Loucy (cell line): ENCODE results near the gene MRFAP1L1.

ENCODE experiments used
- H2AFZ ChIP-seq: fragments of 200-600 bp; sonication (generic); 2 replicates; pipeline ENCODE4 v1.6.0; 2016; ENCODE audit warnings: antibody characterized with exemption, mild to moderate bottlenecking, low read length, moderate library complexity
- H3F3A ChIP-seq: fragments of 200-600 bp; 2 replicates; pipeline ENCODE4 v1.6.0; 2016; ENCODE audit warnings: antibody characterized with exemption, low read depth, mild to moderate bottlenecking
- H3K27me3 ChIP-seq: fragments of 200-600 bp; sonication (generic); 2 replicates; pipeline ENCODE4 v1.6.1; 2014; ENCODE audit warnings: low read length, mild to moderate bottlenecking; ENCODE audit not compliant: insufficient read depth, poor library complexity, severe bottlenecking
- H3K36me3 ChIP-seq: fragments of 200-600 bp; sonication (generic); 2 replicates; pipeline ENCODE4 v1.6.1; 2016; ENCODE audit warnings: low read length; ENCODE audit not compliant: insufficient read depth
- H3K4me1 ChIP-seq: fragments of 200-600 bp; sonication (generic); 2 replicates; pipeline ENCODE4 v1.5.1; 2014; ENCODE audit warnings: low read length, mild to moderate bottlenecking; ENCODE audit not compliant: insufficient read depth, poor library complexity, severe bottlenecking
- H3K4me2 ChIP-seq: fragments of 200-600 bp; sonication (generic); 2 replicates; pipeline ENCODE4 v1.6.0; 2014; ENCODE audit warnings: antibody characterized with exemption, low read length, low read depth, mild to moderate bottlenecking; ENCODE audit not compliant: poor library complexity, severe bottlenecking
- H3K4me3 ChIP-seq: fragments of 200-600 bp; sonication (generic); 2 replicates; pipeline ENCODE4 v1.5.1; 2014; ENCODE audit warnings: low read length, mild to moderate bottlenecking, mixed read lengths; ENCODE audit not compliant: poor library complexity, severe bottlenecking
- H3K79me2 ChIP-seq: fragments of 200-600 bp; sonication (generic); 2 replicates; pipeline ENCODE4 v1.6.1; 2014; ENCODE audit warnings: low read length; ENCODE audit not compliant: insufficient read depth
- H3K9ac ChIP-seq: fragments of 200-600 bp; sonication (generic); 2 replicates; pipeline ENCODE4 v1.6.0; 2014; ENCODE audit warnings: mild to moderate bottlenecking, low read depth, low read length, moderate library complexity; ENCODE audit not compliant: poor library complexity, severe bottlenecking
- H3K9me2 ChIP-seq: fragments of 200-600 bp; sonication (generic); replicated peaks from 2 replicates; pipeline ENCODE4 v1.6.1; 2016; ENCODE audit warnings: low read depth, low read length, mixed read lengths
- H3K9me3 ChIP-seq: fragments of 200-600 bp; sonication (generic); 2 replicates; pipeline ENCODE4 v1.6.1; 2014; ENCODE audit warnings: mild to moderate bottlenecking, antibody characterized with exemption, low read length, low read depth; ENCODE audit not compliant: insufficient read depth
- H4K20me1 ChIP-seq: fragments of 200-600 bp; sonication (generic); 2 replicates; pipeline ENCODE4 v1.6.0; 2014; ENCODE audit warnings: antibody characterized with exemption, low read length, mild to moderate bottlenecking; ENCODE audit not compliant: insufficient read depth, poor library complexity, severe bottlenecking
- EZH2phosphoT487 ChIP-seq: fragments of 200-600 bp; IDR thresholded peaks from 2 replicates; pipeline ENCODE4 v1.6.1; 2018; ENCODE audit warnings: antibody characterized with exemption, mild to moderate bottlenecking, moderate library complexity, borderline replicate concordance
- TF ChIP-seq, protein P1 (sequence below): fragments of 200-600 bp; sonication (generic); conservative IDR thresholded peaks from 2 replicates; pipeline ENCODE4 v1.5.1; 2014; ENCODE audit warnings: mild to moderate bottlenecking, antibody characterized with exemption, low read length

The MRFAP1L1 gene

DNA sequence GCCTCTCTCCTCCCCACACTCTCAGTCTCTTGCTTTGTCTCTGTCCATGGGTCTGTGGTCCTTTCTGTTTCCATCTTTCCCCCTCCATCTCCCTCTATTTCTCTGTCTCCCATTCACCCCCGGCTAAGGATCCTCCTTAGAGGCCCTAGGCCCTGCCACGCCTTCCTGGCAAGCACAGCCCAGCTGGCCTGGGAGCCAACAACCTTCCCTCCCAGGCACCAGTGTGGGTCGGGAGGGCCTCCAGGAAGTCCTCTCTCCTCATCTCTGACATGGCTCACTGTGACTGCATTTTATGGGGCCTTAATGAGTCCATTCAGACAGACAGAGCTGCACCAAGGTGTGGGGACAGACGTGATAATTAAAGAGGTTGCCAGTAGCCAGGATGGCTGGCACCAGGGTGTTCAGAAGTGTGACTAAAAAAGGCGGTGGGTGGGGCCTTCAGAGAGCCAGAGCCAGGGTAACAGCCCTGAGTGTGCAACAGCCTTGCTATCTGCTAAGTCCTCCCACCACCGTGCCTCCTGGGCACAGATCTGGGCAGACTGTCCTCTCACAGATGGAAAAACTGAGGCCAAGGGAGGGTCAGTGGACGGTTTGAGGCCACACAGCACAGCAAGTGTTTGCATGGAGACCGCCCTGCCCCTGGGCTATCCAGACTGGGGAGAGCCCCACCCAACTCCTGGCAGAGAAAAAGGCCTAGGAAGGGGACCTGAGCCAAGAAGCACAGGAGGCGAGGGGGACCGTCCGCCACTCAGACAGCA, 37.8 kb upstream of the MRFAP1L1 start:
- TF ChIP-seq EZH2phosphoT487, result no peak
- TF ChIP-seq, protein P1, sequence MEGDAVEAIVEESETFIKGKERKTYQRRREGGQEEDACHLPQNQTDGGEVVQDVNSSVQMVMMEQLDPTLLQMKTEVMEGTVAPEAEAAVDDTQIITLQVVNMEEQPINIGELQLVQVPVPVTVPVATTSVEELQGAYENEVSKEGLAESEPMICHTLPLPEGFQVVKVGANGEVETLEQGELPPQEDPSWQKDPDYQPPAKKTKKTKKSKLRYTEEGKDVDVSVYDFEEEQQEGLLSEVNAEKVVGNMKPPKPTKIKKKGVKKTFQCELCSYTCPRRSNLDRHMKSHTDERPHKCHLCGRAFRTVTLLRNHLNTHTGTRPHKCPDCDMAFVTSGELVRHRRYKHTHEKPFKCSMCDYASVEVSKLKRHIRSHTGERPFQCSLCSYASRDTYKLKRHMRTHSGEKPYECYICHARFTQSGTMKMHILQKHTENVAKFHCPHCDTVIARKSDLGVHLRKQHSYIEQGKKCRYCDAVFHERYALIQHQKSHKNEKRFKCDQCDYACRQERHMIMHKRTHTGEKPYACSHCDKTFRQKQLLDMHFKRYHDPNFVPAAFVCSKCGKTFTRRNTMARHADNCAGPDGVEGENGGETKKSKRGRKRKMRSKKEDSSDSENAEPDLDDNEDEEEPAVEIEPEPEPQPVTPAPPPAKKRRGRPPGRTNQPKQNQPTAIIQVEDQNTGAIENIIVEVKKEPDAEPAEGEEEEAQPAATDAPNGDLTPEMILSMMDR, result no peak
- Histone ChIP-seq H3K36me3 (no peaks in the 10 kb centered on the region), H3K9ac (no peak overlapping the region), H3K79me2 (no peaks in the 10 kb centered on the region), H3K27me3 (no peaks in the 10 kb centered on the region), H3K9me2 (no peaks in the 10 kb centered on the region), H3F3A (no peaks in the 10 kb centered on the region), H2AFZ (peak overlapping the region; percentile 89), H4K20me1 (no peaks in the 10 kb centered on the region), H3K4me2 (no peak overlapping the region), H3K9me3 (no peaks in the 10 kb centered on the region), H3K4me3 (no peak overlapping the region), H3K4me1 (no peaks in the 10 kb centered on the region)

DNA sequence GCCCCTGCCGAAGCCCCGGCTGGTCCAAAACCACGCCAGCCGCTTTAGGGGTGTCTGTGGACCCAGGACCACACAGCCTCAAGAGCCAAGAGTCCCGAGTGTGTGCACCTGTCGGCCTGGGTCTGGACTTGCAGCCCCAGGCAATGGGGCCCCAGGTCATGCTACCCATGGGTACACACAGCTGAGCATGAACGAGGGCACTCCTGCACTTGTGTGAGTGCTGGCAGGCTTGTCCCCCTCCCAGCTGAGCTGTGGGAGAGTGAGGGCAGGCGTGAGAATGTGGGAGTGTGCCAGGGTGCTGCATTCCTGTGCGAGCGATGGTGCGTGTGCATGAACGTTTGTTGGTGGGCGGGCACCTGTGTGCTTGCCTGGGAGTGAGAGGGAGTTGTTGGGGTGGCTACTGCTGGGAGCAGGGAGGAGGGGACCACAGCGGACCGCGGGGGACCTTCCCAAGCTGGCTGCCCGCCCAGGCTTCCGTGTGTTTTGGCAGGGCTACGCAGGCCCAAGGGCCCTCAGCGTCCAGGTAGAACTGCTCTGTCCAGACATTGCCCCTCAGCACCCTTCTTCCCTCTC, 37.1 kb upstream of the MRFAP1L1 start:
- Histone ChIP-seq H3K4me3 (no peak overlapping the region), H3K9me2 (no peaks in the 10 kb centered on the region), H3F3A (no peaks in the 10 kb centered on the region), H3K9me3 (no peaks in the 10 kb centered on the region), H3K27me3 (no peaks in the 10 kb centered on the region), H3K36me3 (no peaks in the 10 kb centered on the region), H3K4me1 (no peaks in the 10 kb centered on the region), H3K79me2 (no peaks in the 10 kb centered on the region), H4K20me1 (no peaks in the 10 kb centered on the region), H3K4me2 (no peak overlapping the region), H2AFZ (no peak overlapping the region), H3K9ac (no peak overlapping the region)
- no peak for TF ChIP-seq EZH2phosphoT487
- TF ChIP-seq, protein P1, result no peak

DNA sequence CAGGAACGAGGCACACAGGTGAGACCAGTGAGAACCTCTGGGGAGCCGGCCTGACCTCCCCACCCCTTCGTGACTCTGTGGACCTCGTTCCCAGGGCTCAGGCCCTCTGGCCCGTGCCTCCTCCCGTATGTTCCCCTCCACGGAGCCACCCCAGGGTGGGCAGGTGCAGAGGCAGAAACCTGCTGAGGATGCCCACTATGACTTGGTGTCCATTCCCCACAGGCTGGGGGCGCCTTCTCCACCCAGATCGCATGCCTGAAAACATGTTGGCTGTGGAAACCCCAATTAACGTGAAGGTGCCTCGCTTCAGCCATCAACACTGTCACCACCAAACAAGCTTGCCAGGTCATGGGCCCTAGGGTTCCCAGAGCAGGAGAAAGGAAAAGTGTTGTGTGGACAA, 33.3 kb upstream of the MRFAP1L1 start:
- Histone ChIP-seq H3F3A (no peaks in the 10 kb centered on the region), H3K9me2 (no peaks in the 10 kb centered on the region), H2AFZ (no peak overlapping the region), H3K9me3 (no peaks in the 10 kb centered on the region), H3K4me2 (no peak overlapping the region), H4K20me1 (no peaks in the 10 kb centered on the region), H3K79me2 (no peaks in the 10 kb centered on the region), H3K4me3 (no peak overlapping the region), H3K4me1 (no peaks in the 10 kb centered on the region), H3K36me3 (no peaks in the 10 kb centered on the region), H3K9ac (no peak overlapping the region), H3K27me3 (no peaks in the 10 kb centered on the region)
- TF ChIP-seq, protein P1, result no peak
- no peak for TF ChIP-seq EZH2phosphoT487
